ENCODE measurements around the gene PPT2. TPM values are rescaled to one million over a fixed set of nuclear protein-coding genes. Genes with fewer than 3 reads are reported as not detected.
"Not testable (repeated sequence)": the region's sequence is repeated elsewhere in the genome, so short reads cannot be mapped to it uniquely, and the experiment has no call there.

Gene PPT2
- total RNA-seq, 1 donor from 2014 or later, result 11.3 TPM

DNA sequence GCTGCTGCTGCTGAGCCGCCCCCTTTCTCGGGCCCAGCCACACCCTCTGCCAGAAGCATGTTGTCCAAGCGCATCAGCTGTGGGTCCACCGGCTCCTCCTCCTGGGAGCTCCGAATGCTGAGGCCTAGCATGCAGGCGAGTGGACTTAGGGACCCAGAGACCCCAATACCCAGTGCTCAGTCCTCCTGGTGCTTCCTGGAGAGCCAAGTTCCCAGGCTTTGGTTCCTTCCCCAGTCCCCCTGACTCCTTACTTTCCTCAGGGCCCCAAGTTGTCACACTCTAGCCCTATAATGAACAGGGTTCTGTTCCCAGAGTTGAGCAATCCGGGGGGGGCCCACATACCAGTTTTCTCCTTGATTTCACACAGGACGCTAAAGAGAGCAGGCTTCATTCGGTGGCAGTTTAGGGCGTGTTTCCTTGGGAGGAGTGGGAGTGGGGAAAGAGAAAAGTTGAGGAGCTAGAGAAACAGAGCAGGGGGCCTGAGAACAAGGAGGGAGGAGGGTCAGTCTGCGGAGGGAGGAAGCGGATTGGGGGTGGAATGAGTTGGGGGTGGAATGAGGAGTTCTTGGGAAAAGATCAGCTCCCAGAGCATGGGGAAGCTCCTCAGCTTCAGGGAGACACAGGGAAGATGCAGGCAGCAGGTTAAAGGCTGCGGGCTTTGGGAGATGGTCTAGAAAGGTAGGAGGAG, 34.6 kb downstream of the PPT2 start:
- H3K36me3 Mint-ChIP-seq (ENCODE audit: low read depth), result peaks cover 54% of the 10 kb centered on the region
- H3K4me3 Mint-ChIP-seq, result peak overlapping the region; percentile 87
- H3K27ac Mint-ChIP-seq, result peak overlapping the region; percentile 79
- H3K27me3 Mint-ChIP-seq, result no peaks in the 10 kb centered on the region
- DNase-seq, result no peak
- peaks cover 50% of the 10 kb centered on the region for H3K4me1 Mint-ChIP-seq
- intact Hi-C loops (cut with micrococcal nuclease), result no loop called here
- no peaks in the 10 kb centered on the region for H3K9me3 Mint-ChIP-seq

DNA sequence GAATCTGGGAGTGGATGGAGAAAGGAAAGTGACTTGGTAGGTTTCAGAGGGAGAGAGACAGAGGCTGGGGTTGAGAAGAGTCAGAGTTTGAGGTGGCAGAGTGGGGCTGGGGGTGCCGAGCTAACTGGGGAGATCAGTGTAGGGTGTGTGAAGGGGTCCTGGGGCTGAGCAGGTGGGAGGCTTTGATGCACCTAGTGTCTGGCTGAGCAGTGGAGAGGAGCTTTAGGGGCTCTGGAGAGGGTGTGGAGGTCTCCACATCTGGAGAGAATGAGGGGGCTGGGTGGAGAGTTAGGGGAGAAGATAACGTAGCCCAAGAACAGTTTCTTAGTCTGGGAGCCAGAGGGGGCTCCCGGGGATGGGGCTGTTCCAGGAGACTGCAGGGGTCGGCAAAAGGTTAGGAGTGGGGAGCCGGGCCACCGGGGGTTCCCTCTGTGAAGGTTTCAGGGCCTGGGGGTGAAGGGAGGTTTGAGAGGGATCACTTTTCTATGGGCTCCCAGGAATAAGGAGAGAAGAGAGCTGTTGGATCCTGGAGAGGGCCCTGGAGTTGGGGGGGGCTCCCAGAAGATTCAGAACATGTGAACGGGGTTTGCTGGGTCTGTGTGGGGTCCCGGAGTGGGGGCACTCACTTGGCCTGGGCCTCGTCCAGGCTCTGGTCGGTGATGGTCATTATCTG, 35.3 kb downstream of the PPT2 start:
- H3K4me1 Mint-ChIP-seq, result peaks cover 57% of the 10 kb centered on the region
- no peaks in the 10 kb centered on the region for H3K27me3 Mint-ChIP-seq
- no peak for DNase-seq
- H3K36me3 Mint-ChIP-seq (ENCODE audit: low read depth), result peaks cover 49% of the 10 kb centered on the region
- H3K4me3 Mint-ChIP-seq, result peak overlapping the region; percentile 87
- no peaks in the 10 kb centered on the region for H3K9me3 Mint-ChIP-seq
- peak overlapping the region; percentile 79 for H3K27ac Mint-ChIP-seq
- intact Hi-C loops (cut with micrococcal nuclease), result no loop called here

DNA sequence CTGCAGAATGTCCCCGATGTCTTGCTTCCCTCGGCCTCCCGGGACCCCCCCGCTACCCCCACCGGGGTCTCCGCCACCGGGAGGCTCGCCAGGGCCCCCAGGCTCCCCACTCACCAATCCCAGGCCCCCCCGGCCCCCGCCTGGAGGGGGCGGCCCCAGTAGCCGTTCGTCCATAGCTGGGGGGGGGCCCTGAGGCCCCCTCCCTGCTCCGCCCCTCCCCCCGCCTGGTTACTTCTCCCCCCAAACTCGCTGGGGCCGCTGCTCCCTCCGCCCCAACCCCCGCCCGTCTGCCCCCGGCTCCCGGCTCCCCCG, 35.8 kb downstream of the PPT2 start:
- Mint-ChIP-seq H3K27me3 (no peaks in the 10 kb centered on the region), H3K4me1 (peaks cover 62% of the 10 kb centered on the region), H3K36me3 (ENCODE audit: low read depth) (peaks cover 47% of the 10 kb centered on the region), H3K9me3 (no peaks in the 10 kb centered on the region), H3K27ac (peak overlapping the region; percentile 79), H3K4me3 (peak overlapping the region; percentile 97)
- intact Hi-C loops (cut with micrococcal nuclease), result loop anchor here (1.0 to 10.0 kb wide), 4 partner anchors 11 to 1975 kb away; partner anchors contain the start of genes ATF6B, RGL2, RNF5 and TRIM26
- no peak for DNase-seq

DNA sequence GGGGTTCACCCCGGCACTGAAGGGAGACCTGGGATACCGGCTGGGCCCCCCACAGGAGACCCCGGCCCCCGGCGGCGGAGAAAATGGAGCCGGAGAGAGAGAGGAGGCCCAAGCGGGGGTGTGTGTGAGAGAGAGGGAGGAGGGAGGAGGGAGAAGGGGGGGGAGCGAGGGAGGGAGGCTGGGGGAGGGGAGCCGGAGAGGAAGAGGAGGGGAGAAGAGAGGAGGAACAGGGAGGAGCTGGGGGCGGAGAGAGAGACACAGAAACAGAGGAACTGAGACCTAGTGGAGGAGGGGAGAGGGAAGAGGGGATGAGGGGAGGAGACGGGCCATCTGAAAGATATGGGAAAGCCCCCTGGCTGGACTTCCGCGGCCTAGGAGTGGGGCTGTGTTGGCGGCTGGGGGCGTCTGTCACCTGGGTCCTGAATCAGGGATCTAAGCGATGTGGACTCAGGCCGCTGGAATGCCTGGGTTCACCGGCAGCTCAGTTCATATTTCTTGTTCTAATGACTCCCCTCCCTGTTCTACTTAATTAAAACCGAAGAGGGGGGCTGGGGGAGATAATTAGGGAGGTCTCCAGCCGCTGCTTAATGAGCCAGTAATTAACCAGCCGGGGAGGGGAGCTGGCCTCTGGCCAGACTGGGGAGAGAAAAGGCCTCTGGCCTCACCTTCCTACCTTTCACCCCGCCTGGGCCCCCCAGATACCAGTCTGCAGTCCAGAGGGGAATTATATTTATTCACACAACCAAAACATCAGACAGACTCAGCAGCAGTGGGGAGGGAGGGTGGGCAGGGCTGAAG, 36.3 kb downstream of the PPT2 start, which contains the start of gene PBX2:
Gene PBX2, minus strand, starts transcription at position 149 of the 798 bp plus-strand sequence. CDS start 287 bp downstream, outside the sequence.
- peak within 1 kb of the TSS; percentile 97 for H3K4me3 Mint-ChIP-seq

DNA sequence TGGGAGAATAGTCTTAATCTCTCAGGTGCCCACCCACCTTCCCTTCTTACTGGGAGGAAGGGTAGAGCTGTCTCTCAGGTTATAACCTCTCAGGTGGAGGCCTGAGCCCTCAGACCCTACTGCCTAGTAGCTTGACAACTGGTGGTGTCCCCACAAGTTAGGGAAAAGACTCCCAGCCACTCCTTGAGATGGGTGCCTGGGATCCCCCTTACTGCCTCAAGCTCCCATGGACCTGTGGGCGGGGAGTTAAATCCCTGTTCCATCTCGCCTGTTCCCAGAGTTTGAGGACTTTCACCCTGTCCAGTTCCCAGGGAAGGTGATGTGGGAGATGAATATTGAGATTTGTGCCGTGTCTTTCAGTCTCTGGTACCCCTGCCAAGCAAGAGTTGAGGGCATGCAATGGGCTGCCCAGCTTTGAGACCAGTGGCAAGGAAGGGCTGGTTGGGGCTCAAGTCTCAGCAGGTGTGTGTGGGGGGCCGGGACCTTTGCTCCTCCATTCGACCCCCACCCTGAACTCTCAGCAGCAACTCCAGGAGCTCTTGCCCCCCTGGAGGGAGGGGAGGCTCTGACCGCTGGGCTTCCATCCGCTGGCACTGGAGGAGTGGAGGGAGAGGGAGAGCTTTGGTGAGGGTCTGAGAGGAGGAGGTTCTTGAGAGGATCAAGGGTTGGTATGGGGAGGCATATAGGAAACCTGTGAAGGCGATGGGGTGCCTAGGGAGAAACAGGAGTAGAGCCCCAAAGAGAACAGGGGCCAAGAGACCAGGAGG, 37.2 kb downstream of the PPT2 start:
- intact Hi-C loops (cut with micrococcal nuclease), result loop anchor here (1.0 to 10.0 kb wide), 4 partner anchors 13 to 1976 kb away; partner anchors contain the start of genes ATF6B, RGL2, RNF5 and TRIM26
- Mint-ChIP-seq H3K27ac (peak overlapping the region; percentile 95), H3K36me3 (ENCODE audit: low read depth) (peaks cover 40% of the 10 kb centered on the region), H3K27me3 (no peaks in the 10 kb centered on the region), H3K4me3 (peak overlapping the region; percentile 97), H3K9me3 (no peaks in the 10 kb centered on the region), H3K4me1 (peaks cover 62% of the 10 kb centered on the region)
- no peak for DNase-seq

More for the DNA sequence above, 36.3 kb downstream of the PPT2 start, which contains the start of gene PBX2:
- H3K27ac Mint-ChIP-seq, result peak within 1 kb of the TSS; percentile 95
- peaks cover 67% of the 10 kb centered on the region for H3K4me1 Mint-ChIP-seq
- DNase-seq, result peak; percentile 94
- H3K9me3 Mint-ChIP-seq, result no peaks in the 10 kb centered on the region
- H3K36me3 Mint-ChIP-seq (ENCODE audit: low read depth), result peaks cover 47% of the 10 kb centered on the region
- H3K27me3 Mint-ChIP-seq, result no peaks in the 10 kb centered on the region
- intact Hi-C loops (cut with micrococcal nuclease), result loop anchor here (1.0 to 10.0 kb wide), 4 partner anchors 12 to 1975 kb away; partner anchors contain the start of genes ATF6B, RGL2, RNF5 and TRIM26

DNA sequence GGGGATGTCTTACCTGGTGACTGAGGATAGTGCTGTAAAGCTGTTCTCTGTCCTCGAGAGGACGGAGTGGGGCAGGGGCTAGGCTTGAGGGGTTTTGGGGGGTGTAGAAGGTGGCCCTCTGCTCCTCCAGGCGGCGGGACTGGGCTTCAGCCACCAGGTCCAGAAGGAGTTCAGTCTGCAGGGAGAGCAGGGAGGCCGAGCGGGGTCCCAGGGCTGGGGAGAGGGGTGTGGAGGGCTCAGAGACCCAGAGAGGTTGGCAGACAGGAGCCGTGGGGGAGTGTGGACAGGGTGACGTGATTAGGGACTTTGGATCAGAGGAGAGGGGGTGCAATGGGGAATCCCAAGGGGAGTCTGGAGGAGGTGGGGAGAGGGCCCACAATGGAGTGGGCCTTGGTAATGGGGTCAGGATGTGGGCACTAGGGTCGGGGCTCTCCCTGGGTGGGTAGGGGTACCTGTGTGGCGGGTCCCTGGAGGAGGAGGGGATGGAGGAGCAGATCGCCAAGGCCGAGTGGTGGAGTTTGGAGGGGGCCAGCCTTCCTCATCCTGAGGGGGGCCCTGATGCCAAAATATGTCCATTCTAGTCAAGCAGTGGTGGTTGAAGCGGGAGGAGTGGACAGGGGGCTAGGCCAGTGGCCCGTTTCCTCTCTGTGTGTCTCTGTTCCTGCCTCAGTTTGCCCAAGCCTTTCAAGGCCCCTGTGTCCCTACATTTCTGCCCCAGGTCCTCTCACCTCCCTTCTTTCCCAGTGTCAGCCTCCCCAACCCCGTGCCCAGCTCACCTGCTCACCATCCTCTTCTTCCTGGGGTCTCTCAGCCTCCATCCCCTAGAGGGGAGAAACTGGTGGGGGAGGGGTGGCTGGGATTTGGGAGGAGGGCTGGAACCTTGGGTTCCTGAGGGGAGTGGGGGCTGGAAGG, 38.0 kb downstream of the PPT2 start:
- Mint-ChIP-seq H3K27ac (peak overlapping the region; percentile 95), H3K9me3 (no peaks in the 10 kb centered on the region), H3K27me3 (no peaks in the 10 kb centered on the region), H3K4me1 (peaks cover 59% of the 10 kb centered on the region), H3K36me3 (ENCODE audit: low read depth) (peaks cover 31% of the 10 kb centered on the region), H3K4me3 (peak overlapping the region; percentile 97)
- intact Hi-C loops (cut with micrococcal nuclease), result loop anchor here (10.0 kb wide), 2 partner anchors 1103 to 1977 kb away; partner anchors contain the start of genes RGL2 and TRIM26
- peak; percentile 75 for DNase-seq

- peaks cover 55% of the 10 kb centered on the region for H3K4me1 Mint-ChIP-seq
- peak; percentile 88 for DNase-seq
- H3K27me3 Mint-ChIP-seq, result no peaks in the 10 kb centered on the region
- H3K36me3 Mint-ChIP-seq (ENCODE audit: low read depth), result peaks cover 25% of the 10 kb centered on the region
- H3K27ac Mint-ChIP-seq, result peak within 1 kb of the TSS; percentile 95
- H3K4me3 Mint-ChIP-seq, result peak within 1 kb of the TSS; percentile 97
- intact Hi-C loops (cut with micrococcal nuclease), result loop anchor here (10.0 kb wide), 2 partner anchors 1102 to 1978 kb away; partner anchors contain the start of genes RGL2 and TRIM26
- H3K9me3 Mint-ChIP-seq, result no peaks in the 10 kb centered on the region
Observed at GRCh38 chr6:32192608-32193039, 38.7 kb downstream of the PPT2 start, which contains the start of gene GPSM3. TSS of gene GPSM3 (minus strand) at chr6:32192643. CDS start at chr6:32192513, 130 bp downstream.

DNA sequence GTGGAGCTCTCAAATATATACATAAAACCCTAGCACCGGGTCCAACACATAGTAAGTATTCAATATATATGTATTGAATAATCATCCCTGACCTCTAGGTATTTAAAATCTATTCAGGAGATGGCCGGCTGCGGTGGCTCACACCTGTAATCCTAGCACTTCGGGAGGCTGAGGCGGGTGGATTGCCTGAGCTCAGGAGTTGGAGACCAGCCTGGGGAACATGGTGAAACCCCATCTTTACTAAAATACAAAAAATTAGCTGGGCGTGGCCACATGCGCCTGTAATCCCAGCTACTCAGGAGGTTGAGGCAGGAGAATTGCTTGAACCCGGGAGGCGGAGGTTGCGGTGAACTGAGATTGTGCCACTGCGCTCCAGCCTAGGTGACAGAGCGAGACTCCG, 39.2 kb downstream of the PPT2 start:
- DNase-seq, H3K27me3 Mint-ChIP-seq, H3K9me3 Mint-ChIP-seq: not testable (repeated sequence)
- Mint-ChIP-seq H3K4me3 (peak overlapping the region; percentile 97), H3K27ac (peak overlapping the region; percentile 95), H3K36me3 (ENCODE audit: low read depth) (peaks cover 23% of the 10 kb centered on the region), H3K4me1 (peaks cover 53% of the 10 kb centered on the region)
- intact Hi-C loops (cut with micrococcal nuclease), result loop anchor here (10.0 kb wide), 2 partner anchors 1102 to 1978 kb away; partner anchors contain the start of genes RGL2 and TRIM26

DNA sequence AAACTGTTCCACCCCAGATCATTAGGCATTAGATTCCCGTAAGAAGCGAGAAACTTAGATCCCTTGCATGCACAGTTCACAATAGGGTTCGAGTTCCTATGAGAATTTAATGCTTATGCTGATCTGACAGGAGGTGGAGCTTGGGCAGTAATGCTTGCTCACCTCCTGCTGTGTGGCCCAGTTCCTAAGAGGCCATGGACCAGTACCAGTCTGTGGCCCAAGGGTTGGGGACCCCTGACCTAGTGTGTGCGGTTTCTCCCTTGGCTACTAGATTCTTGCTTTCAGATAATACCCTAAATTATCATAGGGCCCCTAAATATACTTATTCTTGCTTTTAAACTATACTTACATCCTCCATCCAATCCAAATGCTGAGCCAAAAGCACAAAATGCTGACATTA, 40.4 kb downstream of the PPT2 start:
- Mint-ChIP-seq H3K36me3 (ENCODE audit: low read depth) (peaks cover 13% of the 10 kb centered on the region), H3K4me1 (peaks cover 43% of the 10 kb centered on the region), H3K27ac (peak overlapping the region; percentile 96), H3K4me3 (peak overlapping the region; percentile 98), H3K9me3 (no peaks in the 10 kb centered on the region), H3K27me3 (no peaks in the 10 kb centered on the region)
- intact Hi-C loops (cut with micrococcal nuclease), result loop anchor here (2.0 to 10.0 kb wide), 3 partner anchors 76 to 1980 kb away; partner anchors contain the start of genes RGL2 and TRIM26
- no peak for DNase-seq

DNA sequence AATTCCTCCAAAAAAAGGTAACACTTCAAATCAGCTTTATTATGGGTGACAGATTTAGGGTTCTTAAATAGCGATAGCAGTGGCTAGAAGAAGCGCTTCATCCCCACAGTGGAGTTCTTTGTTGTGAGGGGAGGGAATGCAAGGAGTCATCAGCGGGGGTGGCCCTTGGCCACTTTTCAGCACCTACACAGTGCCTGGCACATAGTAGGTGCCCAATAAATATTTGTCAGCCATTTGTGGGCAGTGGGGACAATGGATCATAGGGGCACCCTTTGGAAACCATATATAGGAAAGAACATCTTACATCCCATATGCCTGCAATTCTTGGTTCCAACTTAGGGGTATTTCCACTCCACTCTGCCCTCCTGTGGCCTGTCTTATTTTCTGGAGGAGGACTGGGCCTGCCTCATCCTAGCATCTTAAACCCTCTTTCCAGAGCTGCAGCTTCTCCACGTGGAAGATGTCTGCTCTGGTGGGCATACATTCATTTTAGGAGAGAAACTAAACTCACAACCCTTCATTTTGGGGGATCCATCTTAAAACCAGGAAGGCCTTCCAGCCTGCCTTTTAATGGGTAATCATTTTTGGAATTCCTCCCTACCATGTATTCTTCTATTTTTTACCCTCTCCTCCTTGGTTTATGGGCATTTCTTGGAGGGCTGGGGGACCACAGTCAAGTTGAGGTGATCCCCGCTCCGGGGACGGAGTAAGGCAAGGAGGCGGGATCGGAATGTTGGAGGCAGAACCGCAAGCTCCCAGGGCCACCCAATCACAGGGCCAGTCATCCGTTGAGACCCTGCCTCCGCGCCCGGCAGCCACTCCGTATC, 41.1 kb downstream of the PPT2 start:
- H3K4me1 Mint-ChIP-seq, result peaks cover 43% of the 10 kb centered on the region
- peak overlapping the region; percentile 98 for H3K4me3 Mint-ChIP-seq
- H3K27ac Mint-ChIP-seq, result peak overlapping the region; percentile 96
- intact Hi-C loops (cut with micrococcal nuclease), result loop anchor here (1.0 to 10.0 kb wide), 9 partner anchors 17 to 1980 kb away; partner anchors contain the start of genes FKBPL, PPT2, PSMB9 and RGL2
- no peaks in the 10 kb centered on the region for H3K9me3 Mint-ChIP-seq
- DNase-seq, result peak; percentile 83
- H3K27me3 Mint-ChIP-seq, result no peaks in the 10 kb centered on the region
- peaks cover 13% of the 10 kb centered on the region for H3K36me3 Mint-ChIP-seq (ENCODE audit: low read depth)

DNA sequence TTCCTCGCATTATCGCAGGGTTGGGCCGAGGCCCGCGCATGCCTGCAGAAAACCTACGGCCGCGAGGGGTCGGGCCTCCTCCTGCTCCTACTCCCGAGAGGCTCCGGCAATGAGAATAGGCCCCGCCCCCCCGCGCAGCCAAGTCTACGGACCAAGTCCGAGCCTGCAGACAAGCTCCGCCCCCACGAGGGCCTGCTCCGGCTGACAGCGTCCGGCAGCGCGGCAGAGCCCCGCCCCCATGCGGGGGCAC, 41.6 kb downstream of the PPT2 start:
- DNase-seq, result peak; percentile 100
- H3K27ac Mint-ChIP-seq, result peak overlapping the region; percentile 99
- H3K4me1 Mint-ChIP-seq, result peaks cover 40% of the 10 kb centered on the region
- intact Hi-C loops (cut with micrococcal nuclease), result loop anchor here (1.0 to 10.0 kb wide), 9 partner anchors 17 to 1981 kb away; partner anchors contain the start of genes FKBPL, PPT2, PSMB9 and RGL2
- H3K27me3 Mint-ChIP-seq, result peaks cover 2% of the 10 kb centered on the region
- H3K4me3 Mint-ChIP-seq, result peak overlapping the region; percentile 98
- no peaks in the 10 kb centered on the region for H3K9me3 Mint-ChIP-seq
- H3K36me3 Mint-ChIP-seq (ENCODE audit: low read depth), result peaks cover 9% of the 10 kb centered on the region

All from activated CD4-positive, alpha-beta T cell treated with anti-CD3 and anti-CD28 coated beads, Interleukin-2, amount 10 ng/mL, durations not matched to agents 24 days and 14 days (primary cell).